NB4 (cell line): ENCODE measurements around the gene TCF12.

Source experiments
- POLR2A ChIP-seq: IDR thresholded peaks from 2 replicates; pipeline ENCODE4 v1.6.1; 2011; ENCODE audit warnings: mild to moderate bottlenecking; ENCODE audit not compliant: insufficient read length; ENCODE audit errors: extremely low read depth
- TF ChIP-seq, protein P1 (sequence below): IDR thresholded peaks from one replicate; pipeline ENCODE4 v1.5.1; 2012; ENCODE audit warnings: low read depth, low read length

DNA sequence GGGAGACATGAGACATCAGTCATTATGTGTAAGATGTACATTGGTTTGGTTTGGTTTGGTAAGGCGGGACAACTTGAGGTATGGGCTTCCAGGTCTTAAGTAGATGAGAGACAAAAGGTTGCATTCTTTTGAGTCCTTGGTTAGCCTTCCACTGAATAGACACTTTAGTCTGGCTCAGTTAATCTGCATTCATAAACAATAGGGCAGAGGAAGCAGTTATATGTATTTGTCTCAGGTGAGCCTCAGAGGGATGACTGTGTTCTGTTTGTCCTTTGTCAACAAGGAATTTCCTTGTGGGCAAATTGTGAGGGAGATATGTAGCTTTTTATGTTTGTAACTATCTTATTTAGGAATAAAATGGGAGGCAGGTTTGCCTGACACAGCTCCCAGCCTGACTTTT is 50.4 kb downstream of the TCF12 start:
- TF ChIP-seq, protein P1, sequence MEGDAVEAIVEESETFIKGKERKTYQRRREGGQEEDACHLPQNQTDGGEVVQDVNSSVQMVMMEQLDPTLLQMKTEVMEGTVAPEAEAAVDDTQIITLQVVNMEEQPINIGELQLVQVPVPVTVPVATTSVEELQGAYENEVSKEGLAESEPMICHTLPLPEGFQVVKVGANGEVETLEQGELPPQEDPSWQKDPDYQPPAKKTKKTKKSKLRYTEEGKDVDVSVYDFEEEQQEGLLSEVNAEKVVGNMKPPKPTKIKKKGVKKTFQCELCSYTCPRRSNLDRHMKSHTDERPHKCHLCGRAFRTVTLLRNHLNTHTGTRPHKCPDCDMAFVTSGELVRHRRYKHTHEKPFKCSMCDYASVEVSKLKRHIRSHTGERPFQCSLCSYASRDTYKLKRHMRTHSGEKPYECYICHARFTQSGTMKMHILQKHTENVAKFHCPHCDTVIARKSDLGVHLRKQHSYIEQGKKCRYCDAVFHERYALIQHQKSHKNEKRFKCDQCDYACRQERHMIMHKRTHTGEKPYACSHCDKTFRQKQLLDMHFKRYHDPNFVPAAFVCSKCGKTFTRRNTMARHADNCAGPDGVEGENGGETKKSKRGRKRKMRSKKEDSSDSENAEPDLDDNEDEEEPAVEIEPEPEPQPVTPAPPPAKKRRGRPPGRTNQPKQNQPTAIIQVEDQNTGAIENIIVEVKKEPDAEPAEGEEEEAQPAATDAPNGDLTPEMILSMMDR, result no peak
- no peak for TF ChIP-seq POLR2A
